IPS DF 4.7 (cell line): ENCODE results near the gene SIDT1.

ENCODE experiments used
- DNase-seq: peaks from one replicate; pipeline ENCODE4 v3.0.0-alpha.2; 2013; ENCODE audit warnings: low spot score; ENCODE audit errors: extremely low read depth

SIDT1 gene

DNA sequence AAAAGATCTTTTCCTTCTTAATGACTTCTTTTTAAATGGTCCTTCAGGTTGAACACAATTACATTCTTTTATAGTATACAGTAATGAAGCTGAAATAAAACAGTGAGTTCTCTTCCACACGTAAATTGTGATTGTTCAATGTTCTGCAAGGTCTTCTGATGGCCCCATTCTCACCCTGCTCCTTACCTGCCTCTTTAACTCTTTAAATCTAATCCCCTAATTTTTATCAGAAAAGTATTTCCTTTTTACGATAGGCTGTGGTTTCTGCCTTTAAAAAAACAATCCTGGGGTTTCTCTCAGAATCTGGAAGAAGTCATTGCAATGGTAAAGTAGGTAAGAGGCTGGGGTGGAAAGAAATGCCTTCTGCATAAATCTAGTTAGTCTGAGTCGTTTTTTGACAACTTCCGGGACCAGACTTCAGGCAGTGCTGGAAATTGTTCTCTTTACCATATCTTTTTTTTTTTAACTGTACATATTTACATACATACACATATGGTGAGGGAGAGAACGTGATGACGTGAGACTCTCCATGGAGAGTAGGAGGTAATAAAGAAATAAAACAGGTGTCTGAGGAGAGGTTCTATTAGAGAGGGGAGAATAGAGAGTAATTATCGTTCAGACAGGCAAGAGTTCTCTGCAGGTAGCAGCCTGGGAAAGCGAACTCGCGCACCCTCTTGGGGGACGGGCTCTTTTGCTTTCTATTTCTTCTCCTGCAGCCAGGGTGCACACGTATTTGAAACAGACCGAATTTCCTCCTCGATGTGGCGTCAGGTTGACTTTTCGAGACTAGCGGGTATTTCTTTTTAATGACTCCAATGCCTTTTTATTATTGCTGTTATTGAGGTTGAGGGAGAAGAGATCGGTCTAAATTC, at the start of gene SIDT1:
TSS of gene SIDT1 (plus strand) at position 730 of the 872 bp plus-strand sequence. CDS start 467 bp downstream, outside the sequence.
- no peak for DNase-seq

GRCh38 chr3:113485161-113485609, 47.2 kb upstream of the SIDT1 start:
- DNase-seq, result no peak

DNA sequence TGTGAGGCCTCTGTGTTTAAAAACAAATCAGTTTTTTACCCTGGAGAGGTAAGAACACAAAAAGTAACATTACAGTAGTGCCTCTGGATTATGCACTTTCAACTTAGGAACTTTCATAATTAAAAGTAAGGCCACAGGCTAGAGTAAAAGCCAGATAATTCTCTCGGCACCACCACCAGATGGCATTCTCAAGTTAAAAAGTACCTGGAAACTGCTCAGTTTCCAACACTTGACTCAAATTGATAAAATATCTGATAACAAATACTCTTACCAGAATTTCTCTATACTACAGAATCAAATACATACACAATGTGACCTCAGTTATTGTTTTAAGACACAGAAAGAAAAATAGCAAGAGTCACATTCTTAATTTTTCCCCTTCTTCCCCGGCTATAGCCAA, 37.3 kb upstream of the SIDT1 start:
- no peak for DNase-seq

- DNase-seq, result no peak
Measured at GRCh38 chr3:113496924-113497323, 35.4 kb upstream of the SIDT1 start.

GRCh38 chr3:113498221-113499005, 33.9 kb upstream of the SIDT1 start:
- DNase-seq, result no peak

- DNase-seq, result no peak
Measured at GRCh38 chr3:113499081-113499480, 33.3 kb upstream of the SIDT1 start.

DNA sequence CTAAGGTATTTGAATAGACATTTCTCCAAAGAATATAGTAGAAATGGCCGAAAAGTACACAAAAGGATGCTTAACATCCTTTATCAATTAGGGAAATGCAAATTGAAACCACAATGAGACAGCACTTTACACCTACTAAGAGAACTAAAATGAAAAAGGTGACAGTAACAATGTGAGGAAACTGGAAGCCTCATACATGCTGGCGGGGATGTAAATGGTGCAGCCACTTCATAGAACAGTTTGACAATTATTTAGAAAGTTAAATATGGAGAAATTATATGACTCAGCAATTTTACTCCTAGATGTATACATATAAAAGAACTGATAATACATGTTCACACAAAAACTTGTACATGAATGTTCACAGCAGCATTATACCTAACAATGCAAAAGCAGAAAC, 30.8 kb upstream of the SIDT1 start:
- DNase-seq, result no peak

- DNase-seq, result no peak
Measured at GRCh38 chr3:113505867-113506266, 26.5 kb upstream of the SIDT1 start.

- DNase-seq, result no peak
Measured at GRCh38 chr3:113507501-113508067, 24.8 kb upstream of the SIDT1 start.

DNA sequence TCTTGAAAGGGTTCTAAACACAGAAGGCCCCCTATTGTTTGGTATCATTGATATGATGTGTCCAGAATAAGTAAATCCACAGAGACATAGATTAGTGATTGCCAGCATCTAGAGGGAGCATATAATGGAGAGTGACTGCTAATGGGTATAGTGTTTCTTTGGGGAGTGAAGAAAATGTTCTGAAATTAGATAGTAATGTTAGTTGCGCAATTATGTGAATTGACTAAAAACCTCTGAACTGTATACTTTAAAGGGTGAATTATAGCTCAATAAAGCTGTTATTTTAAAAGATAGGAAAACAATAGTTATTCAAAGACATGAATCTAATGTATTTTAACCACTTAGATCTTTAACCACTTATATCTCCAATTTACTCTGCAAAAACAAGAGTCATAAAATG, 23.4 kb upstream of the SIDT1 start:
- no peak for DNase-seq

GRCh38 chr3:113514265-113514769, 18.0 kb upstream of the SIDT1 start:
- no peak for DNase-seq

- DNase-seq, result no peak
Measured at GRCh38 chr3:113516115-113516505, 16.2 kb upstream of the SIDT1 start.

DNA sequence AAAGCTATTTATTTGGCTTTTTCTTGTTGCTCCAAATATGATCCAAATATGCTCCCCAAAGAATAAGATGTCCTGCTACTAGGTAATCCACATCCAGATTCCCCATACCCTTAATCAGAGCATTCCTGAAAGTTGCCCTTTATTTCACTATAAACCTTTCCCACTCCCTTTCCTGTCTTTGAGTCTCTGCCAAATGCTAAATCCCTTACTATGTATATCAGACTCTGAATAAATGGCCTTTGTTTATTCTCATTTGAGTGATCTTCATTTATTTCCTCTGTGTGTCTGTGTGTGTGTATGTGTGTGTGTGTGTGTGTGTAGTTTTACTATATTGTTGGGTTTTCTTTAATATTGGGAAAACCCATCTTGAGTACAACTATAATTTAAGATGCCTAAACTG, 10.4 kb upstream of the SIDT1 start:
- no peak for DNase-seq

GRCh38 chr3:113523241-113523640, 9.1 kb upstream of the SIDT1 start:
- no peak for DNase-seq

- no peak for DNase-seq
Measured at GRCh38 chr3:113532698-113533533, 561 bp downstream of the SIDT1 start.

- DNase-seq, result no peak
Measured at GRCh38 chr3:113533534-113533892, 1.2 kb downstream of the SIDT1 start.

DNA sequence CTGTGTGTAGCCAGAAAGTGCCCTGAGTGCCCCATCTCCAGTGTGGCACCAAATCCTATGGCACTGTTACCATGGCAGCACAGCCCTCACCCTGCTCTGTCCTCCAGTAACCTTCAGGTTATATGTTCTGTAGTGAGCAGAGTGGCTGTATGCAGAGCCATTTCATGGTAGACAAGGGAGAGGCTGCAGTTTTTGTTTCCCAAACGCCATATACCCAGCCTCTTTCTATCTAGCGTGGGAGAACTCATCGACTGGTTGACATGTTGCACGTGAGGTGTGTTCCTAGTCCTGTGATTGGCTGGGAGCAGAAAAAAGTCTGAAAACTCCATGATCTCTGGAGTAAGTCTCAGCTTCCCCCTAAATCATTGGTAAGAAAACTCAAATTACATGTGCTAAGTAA, 2.0 kb downstream of the SIDT1 start:
- no peak for DNase-seq

- no peak for DNase-seq
Measured at GRCh38 chr3:113535898-113536297, 3.5 kb downstream of the SIDT1 start.

GRCh38 chr3:113536627-113537101, 4.3 kb downstream of the SIDT1 start:
- no peak for DNase-seq

- no peak for DNase-seq
Measured at GRCh38 chr3:113537155-113537554, 4.8 kb downstream of the SIDT1 start.

DNA sequence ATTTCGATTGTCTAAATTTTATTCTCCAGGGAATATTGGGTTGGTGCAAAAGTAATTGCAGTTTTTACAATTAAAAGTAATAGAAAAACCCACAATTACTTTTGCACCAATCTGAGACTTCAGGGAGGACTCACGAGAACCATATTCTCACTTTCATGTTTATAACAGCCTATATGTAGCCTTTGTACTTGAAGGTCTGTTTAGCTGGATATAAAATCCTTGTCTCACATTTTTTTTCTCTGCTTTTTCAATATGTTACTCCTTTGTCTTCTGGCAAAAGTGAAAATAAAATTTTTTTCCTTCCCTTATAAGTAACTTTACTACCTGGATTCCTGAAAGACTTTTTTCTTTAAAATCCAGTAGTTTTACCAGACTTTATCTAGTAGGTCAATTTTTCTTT, 9.2 kb downstream of the SIDT1 start:
- no peak for DNase-seq
